GM19099 (cell line): ENCODE data around the gene PLAA.

Experiments
- POLR2A ChIP-seq: IDR thresholded peaks from 3 replicates; pipeline ENCODE4 v1.6.1; 2011; ENCODE audit warnings: low read depth; ENCODE audit not compliant: insufficient read length; ENCODE audit errors: extremely low read depth

Gene PLAA

GRCh38 chr9:26882154-26882553 is 64.9 kb downstream of the PLAA start:
- no peak for TF ChIP-seq POLR2A

- no peak for TF ChIP-seq POLR2A
These were observed 66.8 kb downstream of the PLAA start for GRCh38 chr9:26880262-26880661.

GRCh38 chr9:26870292-26870691 is 76.8 kb downstream of the PLAA start:
- no peak for TF ChIP-seq POLR2A

- no peak for TF ChIP-seq POLR2A
These were observed 84.0 kb downstream of the PLAA start for GRCh38 chr9:26863074-26863473.

- TF ChIP-seq POLR2A = no peak
These were observed 90.5 kb downstream of the PLAA start for GRCh38 chr9:26856413-26857032.
